Measurements from ENCODE around the gene TSSK3.
A peak's percentile ranks its signal among the peaks of the same experiment; 100 is the strongest.
"Not testable (repeated sequence)": the region's sequence is repeated elsewhere in the genome, so short reads cannot be mapped to it uniquely, and the experiment has no call there.

TSSK3 gene

DNA sequence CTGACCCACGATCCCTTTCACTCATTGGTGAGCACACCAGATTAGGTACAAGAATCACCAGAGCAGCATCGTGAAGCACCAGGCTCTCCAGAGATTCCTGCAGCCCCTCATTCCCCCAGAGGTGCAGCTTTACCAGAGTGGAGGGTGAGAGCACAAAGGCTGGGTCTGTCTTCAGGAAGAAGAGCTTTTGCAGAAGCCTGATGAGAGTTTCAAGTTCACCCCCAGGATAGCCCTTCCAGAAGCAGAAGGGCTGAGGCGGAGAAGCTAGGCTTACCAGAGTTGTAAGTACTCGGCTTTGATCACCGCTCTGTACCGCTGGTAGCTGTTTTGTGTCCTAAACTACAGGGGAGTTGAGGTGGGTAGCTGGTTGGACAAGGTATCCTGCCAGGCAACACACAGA is 3.1 kb downstream of the TSSK3 start:
- FAIRE-seq, result no peak

DNA sequence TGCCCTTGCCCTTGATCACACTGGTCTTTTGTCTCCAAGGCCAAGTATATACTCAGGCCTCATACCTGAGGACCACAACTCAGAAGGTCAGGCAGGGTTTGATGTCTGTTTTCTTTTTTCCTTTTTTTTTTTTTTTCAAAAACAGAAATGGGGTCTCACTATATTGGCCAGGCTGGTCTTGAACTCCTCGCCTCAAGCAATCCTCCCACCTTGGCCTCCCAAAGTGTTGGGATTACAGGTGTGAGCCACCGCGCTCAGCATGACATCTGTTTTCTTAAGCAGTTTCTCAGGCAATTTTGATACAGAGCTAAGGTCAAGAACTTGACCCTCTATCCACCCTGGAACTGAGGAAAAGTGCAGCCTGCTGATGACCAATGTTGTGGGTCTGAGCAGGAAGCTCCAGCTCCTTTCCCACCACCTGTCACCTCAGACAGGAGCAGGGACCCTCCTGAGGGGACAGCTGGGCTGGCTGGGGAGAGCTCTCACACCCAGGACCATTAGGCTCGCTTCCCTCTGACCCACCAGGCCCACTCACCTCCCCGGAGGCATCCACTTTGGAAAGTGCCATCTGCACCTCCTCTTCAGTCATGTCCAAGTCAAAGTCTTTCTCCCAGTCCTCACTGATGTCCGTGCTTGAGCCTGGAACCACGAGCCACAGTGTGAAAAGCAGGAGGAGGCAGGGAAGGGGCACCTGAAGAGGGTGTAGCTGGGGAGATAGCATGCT is 5.7 kb downstream of the TSSK3 start:
- no peak for FAIRE-seq

DNA sequence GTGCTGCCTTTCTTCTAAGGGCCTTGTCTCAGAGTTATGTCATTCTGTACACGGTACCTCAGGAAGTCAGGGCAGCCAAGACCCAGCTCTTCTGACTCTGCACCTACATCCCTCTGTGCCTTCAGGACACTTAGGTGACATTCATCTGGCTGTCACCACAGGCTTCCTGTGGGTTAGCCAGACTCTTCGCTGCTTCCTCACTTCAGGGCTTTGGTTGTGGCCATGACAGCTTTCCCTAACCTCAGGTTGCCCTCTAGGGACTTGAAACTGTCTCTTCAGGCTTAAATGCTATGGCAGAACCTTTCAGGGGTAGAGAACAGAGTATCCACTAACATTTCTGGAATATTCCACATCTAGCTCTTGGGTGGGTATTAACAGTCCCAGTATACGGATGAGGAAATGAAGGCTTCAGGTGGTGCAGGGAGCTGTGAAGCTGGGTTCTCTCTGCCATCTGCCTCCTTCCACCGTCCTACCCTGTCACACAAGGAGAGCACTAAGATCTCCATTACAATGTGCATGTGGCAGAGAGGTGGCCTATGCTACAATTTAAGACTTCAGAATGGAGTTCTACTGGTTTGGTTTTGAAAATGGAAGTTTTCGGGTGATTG is 9.9 kb downstream of the TSSK3 start:
- FAIRE-seq, result no peak

DNA sequence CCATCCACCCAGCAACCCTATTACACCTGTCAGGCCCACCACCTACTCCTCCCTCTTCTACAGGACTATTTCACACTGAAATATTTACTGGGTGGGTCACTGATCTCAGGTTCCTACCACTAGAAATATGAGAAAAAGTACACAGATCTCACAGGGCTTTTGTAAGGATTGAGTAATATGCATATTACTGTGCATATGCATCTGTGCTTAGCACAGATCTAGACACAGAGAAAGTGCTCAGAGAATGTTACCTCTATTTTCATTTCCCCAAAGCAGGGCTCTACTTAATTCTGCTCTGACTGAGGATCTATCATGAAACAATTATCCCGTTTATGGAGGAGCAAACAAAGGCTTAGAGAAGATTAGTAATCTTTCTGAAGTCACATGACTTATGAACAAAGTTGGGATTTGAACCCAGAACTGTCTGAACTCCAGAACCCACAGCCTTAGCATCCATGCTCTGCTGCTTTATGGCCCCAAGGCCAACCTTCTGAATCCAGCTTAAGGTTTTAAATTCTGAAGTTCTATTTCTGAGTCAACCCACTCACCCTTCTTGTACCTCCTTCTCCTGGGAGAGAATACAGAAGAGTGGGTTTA is 11.8 kb downstream of the TSSK3 start:
- FAIRE-seq, result no peak

DNA sequence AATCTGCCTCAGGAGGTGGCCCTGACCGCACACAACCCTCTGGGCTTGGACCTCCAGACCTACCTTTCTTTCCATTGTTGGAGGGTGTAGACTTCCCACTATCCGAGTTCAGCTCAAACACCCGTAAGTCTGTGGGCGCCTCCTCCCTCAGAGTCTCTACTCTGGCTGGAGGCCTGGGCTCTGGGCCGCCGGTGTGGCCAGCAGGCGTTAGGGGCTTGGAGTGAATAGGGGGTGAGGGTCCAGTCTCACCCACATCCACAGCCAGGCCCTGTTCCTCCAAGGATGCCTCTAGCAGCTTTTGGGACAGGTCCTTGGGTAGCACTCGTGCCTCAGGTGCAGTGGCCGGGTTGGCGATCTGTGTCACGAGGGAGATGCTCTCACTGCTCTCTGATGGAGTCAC is 13.9 kb downstream of the TSSK3 start:
- no peak for FAIRE-seq

DNA sequence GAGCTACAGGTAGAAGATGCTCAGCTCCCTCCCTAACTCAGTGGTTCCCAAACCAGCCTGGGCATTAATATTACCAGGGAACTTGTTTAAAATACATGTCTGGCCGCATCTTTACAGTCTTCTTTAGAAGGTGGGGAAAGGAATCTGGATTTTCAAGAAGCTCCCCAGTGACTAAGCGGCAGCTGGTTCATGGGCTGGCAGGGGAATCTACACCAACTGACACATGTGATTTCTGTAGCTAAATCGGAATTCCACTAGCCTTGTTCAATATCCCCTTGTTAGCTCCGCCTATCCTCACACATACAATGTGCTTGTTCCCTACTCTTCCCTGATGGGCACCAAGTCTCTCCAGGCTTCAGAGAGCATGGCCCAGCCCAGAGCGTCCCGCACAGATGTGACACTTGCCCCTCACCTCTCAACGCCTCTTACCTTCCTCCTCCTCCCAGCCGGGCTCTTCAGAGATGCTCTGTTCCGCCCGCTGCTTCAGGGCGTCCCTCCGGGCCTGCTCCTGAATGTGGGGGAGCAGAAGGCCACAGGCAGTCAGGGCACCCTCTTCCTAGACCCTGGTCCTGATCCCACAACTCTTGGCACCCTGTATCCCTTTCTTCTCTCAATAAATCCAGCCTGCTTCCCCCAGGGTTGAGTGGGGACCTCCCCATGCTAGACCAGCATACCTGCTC is 15.3 kb downstream of the TSSK3 start:
- FAIRE-seq, result no peak

DNA sequence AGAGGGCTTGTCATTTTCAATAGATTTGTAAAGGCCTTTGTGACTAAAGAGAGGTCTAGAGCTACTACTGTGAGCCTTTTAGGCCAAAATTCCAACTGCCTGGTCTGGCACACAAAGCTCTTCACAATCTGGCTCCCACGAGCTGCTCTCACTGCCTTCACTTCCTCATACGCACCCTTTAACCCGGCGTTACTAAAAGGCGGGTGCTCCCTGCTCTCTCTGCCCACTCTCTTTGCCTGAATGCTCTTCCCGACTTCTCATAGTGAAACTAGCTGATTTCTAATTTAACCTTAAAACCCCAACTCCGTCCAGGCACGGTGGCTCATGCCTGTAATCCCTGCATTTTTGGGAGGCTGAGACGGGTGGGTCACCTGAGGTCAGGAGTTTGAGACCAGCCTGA is 17.7 kb downstream of the TSSK3 start:
- FAIRE-seq, result no peak

DNA sequence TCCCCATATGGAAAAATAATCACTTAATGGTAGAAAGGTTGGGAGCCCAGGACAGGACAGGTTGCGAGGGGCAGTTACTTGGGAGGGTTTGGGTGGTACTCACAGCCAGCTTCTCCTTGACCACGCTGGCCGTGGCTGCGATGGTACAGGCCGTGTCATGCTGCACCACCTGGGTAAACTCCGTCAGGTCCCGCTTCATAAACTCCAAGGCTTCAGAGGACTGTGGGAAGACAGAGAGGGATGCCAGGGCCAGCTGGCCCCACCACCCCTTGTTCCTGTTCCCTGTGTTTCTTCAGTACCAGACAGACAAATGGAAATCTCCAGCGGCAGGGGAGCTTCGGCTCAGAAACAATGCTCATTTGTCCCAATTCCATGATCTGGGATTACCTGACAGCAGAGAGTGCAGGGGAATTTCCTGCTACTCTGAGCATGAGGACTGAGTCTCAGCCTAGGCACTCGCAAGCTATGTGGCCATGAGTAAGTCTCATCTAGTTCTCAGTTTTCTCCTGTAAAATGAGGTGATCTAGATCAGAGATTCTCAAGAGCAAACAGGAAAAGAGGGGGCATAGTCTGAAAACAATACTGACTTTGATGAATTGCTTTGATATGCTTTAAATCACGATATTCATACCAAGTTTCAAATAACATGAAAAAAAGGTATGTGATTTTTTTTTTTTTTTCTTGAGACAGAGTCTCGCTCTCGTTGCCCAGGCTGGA is 24.5 kb downstream of the TSSK3 start:
- FAIRE-seq, result no peak

DNA sequence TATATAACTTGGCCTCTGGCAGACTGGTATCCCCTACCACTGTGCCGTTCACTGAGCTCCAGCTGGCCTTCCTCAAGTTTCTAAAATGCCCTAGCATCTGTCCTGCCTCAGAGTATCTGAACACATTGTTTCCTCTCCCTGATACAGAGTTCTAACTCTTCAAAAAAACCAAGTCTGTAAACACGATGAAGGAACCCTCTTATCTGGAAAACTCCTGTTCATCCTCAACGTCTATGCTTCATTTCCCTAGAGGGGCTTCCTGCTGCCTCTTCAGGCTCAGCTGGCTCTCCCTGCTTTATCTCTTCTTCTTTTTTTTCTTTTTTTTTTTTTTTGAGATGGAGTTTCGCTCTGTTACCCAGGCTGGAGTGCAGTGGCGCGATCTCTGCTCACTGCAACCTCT is 26.3 kb downstream of the TSSK3 start:
- no peak for FAIRE-seq

DNA sequence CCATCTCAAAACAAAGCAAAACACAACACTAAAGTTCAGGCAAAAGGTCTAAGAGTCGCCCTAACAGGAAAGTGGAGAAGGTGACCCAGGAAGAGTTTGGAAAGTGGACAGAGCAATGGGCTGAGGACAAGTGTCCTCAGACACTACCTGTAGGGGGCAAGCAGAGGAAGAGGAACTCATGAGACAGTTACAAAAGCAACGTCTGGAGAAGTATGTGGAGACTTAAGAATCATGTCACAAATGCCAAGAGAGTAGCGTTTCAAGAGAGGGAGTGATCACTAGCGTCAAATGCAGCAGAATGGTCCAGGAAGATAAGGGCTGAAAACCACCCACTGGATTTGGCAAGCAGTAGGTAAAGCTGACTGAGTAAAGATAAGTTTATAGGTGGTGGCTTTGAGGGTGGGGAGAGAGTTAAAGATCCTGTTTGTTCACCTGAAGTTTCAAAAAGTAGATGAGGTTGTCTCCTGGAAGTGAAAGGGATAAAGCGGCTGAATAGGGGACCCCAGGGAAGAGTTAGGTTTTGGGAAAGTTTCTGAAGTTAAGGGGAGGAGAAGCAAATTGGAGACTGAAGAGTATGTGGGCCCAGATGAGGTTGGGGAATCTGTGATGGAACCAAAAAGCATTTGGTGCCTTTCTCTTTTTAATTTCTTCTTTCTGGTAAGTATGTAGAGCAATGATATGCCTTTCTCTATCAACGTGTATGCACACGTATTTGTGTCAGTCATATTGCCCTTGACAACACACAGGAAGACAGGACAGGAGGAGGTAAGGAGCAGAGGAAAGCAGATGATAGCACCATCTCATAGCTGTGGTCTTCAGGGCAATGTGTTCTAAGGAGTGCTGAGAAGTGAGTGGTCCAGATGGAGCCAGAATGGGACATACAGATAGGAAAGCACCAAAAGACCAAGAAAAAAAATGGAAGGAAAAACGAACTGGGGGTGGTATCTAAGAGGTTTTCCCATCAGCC is 28.8 kb downstream of the TSSK3 start:
- no peak for FAIRE-seq

DNA sequence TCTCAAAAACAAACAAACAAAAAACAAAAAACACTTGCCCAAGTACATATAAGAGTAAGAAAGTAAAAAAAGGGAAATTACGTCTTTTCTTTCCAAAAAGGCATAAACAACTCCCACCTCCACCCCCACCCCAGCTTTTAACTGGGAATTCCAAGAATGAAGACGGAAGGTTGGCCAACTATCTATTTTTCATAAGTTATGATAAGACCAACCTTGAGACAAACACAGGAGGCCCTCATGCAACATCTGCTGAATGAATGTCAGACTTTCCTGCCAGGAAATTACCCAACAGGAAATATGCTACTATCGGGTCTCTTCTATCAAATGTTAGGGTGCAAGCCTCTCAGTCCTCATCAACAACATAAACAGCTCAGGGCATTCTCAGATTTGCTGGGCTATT is 30.0 kb downstream of the TSSK3 start:
- FAIRE-seq, result no peak

DNA sequence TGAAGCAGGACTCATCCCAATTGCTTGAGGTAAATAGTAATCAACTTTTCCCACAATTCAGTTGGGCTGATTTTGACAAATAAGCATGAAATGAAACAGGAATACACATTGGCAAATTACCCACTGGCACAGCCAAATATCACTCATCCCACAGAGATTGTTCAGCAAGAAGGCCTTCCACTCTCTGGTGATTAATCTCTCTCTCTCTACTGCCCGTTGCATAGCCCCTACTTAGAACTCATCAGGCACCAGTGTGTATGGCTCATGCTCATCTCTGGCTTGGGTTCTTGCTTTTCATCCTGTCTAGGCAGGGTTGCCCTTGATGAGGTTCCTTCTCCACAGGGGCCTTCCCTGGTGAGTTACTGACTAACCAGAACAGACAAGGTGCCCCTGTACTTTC is 30.8 kb downstream of the TSSK3 start:
- no peak for FAIRE-seq

DNA sequence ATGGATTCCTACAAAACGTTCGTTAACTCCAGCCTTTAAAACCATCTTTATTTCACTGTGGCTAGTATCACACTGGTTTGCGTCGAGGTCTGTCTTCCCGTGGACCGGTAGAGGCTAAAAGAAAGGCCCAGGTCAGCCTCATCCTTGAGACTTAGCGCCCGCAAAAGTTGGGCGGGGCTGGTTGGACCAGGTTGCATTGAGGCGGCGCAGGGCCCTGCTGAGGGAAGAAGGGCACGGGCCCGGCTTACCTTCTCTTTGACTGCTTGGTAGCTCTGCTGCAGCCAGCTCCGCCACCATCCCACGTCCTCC is 31.4 kb downstream of the TSSK3 start:
- no peak for FAIRE-seq

DNA sequence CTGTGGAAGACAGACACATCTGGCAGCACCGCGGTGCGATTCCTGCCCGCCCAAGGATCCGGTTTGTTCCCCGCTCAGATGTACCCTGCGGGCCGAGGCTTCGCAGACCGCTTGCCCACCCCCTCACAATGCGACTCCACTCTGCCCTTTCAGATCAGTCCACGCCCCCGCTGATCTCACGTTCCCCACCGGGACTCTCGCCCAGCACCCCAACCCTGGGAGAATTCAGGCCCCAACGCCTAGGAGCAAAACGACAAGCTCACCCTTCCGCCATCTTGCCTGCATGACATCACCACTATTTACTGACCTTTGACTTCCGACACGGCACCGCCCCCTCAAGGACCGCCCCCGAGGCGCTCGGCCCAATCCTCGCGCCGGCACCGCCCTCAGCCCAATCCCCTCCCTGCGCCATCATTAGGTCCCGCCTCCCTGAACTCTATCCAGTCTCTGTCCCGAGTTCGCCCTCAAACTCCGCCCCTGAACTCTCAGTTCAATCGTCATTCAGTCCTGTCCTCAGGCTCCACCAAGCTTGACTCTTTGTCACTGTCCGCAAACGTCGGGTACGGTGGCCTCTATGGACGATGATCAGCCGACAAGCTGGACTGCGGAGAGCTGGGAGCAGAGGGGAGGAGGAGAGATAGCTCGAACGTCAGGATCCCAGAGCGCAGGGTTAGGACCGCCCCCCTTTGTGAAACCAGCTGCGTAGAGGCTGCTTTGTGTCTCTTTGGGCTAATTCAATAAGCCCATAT is 32.0 kb downstream of the TSSK3 start, which contains the start of gene BSDC1:
BSDC1 (minus strand) TSS at position 301 of the 749 bp plus-strand sequence; CDS start at position 274, 27 bp downstream.
- peak; percentile 93 for FAIRE-seq

DNA sequence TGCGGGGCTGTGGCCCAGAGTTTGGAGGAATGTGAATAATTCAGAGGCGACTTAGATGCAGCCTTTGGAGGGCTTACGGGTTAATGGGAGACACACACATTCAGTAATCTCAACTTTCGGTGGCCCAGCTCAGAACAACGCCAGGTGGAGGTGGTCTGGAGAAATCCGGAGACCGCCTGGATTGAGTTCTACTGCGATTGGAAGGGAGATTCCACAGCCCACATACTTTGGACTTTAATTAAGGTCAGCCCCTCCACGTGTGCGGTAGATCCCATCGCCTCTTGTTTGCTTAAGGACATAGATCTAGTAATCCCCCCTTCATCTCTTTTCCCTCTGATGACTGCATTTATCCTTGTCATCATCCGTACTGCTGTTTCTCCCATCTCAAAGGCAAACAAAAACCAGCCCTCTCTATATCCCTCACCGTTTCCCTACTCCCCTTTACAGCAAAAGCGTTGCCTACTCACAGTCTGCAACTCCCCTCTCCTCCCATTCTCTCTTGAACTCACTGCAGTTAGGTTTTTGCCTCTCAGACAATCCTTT is 32.6 kb downstream of the TSSK3 start:
- FAIRE-seq, result no peak

DNA sequence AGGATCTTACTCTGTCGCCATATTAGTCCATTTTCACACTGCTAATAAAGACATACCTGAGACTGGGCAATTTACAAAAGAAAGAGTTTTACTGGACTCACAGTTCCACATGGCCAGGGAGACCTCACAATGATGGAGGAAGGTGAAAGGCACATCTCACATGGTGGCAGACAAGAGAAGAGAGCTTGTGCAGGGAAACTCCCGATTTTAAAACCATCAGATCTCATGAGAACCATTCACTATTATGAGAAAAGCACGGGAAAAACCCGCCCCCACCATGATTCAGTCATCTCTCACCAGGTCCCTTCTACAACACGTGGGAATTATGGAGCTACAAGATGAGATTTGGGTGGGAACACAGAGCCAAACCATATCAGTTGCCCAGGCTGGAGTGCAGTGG is 34.2 kb downstream of the TSSK3 start:
- not testable (repeated sequence) for FAIRE-seq

DNA sequence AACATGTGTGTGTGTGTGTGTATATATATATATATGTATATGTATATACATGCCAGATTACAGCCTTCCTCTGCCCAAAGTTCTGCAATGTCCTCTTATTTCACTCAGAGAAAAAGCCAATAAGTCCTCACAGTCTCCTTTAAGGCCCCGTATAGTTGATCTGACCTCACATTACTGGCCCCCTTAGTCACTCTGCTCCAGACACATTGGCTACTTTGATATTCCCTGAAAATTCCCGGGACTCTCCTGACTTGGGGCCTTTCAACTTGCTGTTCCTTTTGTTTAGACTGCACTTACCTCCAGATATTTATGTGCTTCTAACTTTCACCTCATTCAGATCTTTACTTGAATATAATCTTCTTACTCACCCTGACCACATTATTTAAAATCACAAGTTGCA is 36.1 kb downstream of the TSSK3 start:
- FAIRE-seq, result no peak

DNA sequence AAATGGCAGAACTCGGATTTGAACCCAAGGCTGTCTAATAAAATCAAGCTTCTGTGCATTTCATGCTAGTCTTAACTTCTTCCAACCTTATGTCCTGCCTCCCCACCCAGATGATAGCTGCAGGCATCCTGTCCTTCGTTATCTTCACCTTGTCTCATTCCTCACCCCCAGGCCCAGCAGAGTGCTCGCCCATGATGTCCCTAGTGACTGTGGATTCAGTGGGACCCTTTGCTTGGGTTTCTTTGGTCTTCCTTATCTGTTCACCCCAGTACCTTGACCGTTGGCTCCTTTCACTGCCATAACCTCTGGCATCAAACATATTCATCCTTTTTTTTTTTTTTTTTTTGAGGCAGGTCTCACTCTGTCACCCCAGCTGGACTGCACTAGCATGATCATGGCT is 37.5 kb downstream of the TSSK3 start:
- FAIRE-seq, result no peak

DNA sequence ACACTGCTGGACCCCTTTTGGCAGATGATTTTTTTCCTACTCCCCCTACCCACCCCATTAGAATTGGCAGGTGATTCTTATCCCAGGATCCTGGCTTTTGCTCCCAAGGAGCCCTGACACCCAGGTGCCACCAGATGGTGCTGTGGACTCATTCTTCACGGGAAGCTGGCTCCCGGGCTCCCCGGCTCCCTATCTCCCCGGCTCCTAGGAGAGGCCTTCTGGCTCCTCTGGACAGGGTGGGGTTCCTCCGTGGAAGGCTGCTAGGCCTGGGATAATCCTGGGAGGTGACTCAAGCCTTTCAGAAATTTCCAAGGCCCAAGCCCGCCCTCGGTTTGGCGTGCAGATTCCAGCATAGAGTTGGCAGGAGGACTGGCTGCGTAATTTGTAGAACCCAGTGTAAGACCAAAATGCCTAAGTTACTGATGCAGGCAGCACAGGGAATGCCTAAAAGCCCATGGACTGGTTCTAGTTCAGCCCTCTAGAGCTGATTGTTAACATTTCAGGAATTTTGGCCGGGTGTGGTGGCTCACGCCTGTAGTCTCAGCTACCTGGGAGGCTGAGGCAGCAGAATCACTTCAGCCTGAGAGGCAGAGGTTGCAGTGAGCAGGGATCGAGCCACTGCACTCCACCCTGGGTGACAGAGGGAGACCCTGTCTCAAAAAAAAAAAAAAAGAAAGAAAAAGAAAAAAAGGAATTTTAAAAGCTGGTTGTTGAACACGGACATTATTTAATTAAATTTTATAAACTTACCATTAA is 38.7 kb downstream of the TSSK3 start:
- FAIRE-seq, result peak; percentile 27

DNA sequence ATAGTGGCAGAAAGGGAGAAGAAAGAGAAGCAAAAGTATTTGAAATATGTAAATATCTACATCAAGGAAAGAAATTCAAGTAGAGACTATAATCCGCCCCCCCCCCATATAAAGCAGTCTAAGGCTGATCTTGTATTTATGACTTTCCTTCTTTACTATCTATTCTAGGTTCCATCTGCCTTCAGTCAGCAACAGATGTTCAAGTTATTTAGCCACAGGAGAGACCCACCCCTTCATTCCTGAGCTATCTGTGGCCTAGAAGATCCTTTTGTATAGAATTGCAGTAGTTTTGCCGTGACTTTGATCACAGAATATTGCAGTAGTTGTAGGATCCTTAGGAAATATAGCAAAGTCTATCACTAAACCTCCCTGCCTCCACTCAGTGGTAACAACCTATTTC is 42.6 kb downstream of the TSSK3 start:
- FAIRE-seq, result no peak

All from islet of Langerhans (tissue), 1 donor.